Fibroblast of the conjunctiva (primary cell): Measurements from ENCODE around the gene PMM2.
"Not testable (repeated sequence)": the region's sequence is repeated elsewhere in the genome, so short reads cannot be mapped to it uniquely, and the experiment has no call there.

Experiments used
- DNase-seq: peaks from one replicate; pipeline ENCODE4 v3.0.0-alpha.2; 2010; ENCODE audit warnings: low read depth

The PMM2 gene

DNA sequence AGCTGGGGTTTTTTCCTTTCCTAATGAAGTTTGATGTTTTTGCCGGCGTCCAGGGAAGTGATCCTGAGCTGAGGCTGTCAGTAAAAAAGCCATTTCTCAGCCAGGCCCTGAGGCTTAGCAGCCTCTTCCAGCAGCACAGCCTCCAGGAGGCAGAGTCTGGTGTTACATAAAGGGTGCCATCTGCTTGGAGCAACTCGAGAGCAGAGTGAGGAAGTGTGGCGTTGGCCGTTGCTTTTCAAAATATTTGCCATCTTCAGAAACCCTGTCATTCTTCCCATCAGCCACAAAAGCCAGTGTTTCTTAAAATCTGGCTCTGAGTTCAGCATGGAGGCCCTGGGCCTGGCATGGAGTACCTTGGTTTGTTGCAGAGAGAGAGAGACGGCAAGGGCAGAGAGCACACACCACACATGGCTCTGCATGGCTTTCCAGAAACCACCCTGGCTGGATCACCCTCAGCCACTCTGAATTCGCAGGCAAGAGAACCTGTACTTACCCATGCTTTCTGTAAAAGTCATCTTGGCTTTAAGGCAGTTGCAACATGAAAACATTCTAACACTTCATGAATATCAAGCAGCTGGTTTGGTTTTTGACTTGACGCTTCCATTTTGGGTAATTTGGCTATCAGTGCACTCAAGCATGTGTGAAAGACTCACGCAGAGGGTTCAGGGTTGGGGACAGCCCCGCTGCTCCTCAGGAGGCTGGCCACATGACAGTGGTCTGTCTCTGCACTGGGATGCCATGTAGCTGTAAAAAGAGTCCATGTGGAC, 21.0 kb downstream of the PMM2 start:
- no peak for DNase-seq

DNA sequence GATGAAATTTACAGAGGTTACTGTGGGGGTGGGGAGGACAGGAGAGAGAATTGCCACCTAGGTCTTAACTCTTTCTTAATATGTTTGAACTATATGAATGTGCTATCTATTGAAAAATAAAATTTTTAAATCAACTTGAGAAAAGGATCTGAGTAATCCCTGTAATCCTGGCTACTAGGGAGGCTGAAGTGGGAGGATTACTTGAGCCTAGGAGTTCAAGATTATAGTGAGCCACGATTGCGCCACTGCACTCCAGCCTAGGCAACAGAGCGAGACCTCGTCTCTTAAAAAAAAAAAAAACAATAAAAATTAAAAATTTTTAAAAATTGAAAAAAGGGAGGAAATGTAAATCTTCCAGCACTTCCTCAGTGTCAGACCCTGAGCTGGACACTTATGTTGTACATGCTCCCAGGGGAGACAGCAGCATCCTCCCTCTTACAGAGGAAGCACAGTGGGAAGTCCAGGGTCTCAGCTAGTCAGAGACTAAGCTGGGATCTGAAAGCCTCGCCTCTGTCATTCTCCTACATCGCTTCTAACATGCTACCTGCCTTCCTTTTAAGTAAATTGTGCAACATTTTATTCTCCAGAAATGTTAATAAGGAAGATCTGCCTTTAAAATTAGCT, 21.9 kb downstream of the PMM2 start:
- no peak for DNase-seq

DNA sequence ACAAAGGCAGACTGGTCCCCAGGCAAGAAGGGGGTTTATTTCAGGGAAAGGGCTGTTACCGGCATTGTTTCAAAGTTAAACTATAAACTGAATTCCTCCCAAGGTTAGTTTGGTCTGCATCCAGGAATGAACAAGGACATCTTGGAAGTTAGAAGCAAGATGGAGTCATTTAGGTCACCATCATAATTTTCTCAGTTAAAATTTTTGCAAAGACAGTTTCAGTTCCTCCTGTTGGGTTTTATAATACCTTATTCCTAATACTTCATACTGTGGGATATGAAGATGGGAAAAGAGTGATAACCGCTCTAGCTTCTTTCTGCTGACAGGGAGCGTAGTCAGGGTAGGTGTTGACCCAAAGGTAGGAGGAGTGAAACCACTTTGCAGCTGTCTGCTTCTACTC, 24.8 kb downstream of the PMM2 start:
- DNase-seq: no peak

DNA sequence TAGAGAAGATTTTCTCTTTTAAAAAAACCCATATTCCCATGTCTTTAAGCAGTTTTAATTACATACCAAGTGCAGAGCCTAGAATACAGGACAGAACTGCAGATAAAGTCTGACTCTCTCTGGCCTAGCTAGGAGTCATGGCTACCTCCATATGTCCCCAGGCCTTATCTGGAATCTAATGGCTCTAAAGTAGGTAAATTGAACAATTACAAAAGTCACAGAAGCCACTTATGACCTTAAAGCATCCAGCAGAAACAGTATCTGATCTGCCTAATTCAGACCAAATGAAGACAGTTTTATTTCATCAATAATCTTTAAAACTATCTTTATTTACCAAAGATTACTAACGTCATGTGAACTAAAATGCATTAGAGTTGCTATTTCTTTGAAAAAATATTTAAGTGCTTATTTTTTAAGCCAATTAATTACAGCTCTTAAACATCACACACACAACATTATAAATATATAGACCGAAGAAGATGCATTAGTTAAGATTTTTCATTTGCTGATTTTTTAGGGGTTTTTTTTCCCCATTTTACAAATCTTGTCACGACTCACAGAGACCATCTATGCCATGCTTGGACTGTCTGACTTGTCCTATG, 28.7 kb downstream of the PMM2 start:
- no peak for DNase-seq

DNA sequence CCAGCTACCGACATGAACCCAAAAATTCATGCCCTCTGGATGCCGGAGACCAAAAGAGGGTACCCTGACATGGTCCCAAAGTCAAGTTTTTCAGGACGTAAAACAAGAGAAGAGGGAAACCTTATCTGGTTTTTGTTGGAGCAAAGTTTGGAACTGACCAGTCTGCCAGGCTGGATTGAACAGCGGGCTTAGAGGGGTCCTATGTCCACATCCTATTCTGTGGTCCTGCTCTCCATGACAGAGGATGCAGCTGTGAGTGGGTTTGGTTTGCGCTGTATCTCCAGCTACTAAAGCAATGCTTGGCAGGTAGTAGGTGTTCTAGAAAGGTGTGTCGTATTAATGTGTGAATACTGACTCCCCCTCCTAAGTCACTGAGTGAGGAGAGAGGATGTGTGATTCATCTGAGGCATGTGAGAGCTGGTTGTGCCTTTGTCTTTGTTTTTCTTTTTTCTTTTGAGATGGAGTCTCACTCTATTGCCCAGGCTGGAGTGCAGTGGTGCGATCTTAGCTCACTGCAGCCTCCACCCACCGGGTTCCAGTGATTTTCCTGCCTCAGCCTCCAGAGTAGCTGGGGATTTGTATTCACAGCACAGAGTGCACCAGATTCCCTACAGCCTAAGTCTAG, 31.0 kb downstream of the PMM2 start:
- DNase-seq: no peak

DNA sequence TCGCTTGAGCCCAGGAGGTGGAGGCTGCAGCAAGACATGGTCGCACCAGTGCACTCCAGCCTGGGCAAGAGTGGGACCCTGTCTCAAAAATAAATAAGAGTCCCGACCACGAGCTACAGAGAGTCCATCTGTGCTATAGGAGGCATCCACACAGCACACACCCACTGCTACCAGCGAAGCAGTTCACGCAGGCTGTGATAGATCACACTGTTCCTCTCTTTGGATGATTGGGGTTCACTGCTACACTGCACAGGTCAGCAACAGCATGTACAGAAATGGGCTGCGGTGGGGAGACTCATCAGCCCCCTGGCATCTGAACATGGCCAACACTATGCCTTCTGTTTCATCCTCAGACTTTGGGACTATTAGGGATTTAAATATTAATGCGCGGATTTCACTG, 33.8 kb downstream of the PMM2 start:
- no peak for DNase-seq

- no peak for DNase-seq
Measured at GRCh38 chr16:8831871-8832716, 34.5 kb downstream of the PMM2 start.

GRCh38 chr16:8832717-8833105, 35.1 kb downstream of the PMM2 start:
- no peak for DNase-seq

DNA sequence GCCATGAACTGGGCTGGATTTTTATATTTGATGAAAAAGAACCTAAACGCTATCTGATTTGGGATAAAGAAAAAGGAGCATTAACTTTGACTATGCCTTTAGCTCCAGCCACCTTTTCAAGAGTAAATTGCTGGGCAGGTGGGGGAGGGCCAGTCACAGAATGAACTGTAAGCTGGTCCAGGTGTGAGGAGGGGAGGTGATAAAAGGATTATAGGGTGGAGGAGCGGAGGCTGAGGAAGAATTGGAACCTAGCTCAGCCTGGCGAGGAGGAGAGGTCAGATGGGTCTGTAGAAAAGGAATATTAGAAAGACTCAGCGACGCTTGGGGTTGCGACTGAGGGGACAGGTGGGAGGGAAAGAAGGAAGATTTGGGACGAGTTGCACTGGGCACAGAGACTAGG, 39.2 kb downstream of the PMM2 start:
- not testable (repeated sequence) for DNase-seq

DNA sequence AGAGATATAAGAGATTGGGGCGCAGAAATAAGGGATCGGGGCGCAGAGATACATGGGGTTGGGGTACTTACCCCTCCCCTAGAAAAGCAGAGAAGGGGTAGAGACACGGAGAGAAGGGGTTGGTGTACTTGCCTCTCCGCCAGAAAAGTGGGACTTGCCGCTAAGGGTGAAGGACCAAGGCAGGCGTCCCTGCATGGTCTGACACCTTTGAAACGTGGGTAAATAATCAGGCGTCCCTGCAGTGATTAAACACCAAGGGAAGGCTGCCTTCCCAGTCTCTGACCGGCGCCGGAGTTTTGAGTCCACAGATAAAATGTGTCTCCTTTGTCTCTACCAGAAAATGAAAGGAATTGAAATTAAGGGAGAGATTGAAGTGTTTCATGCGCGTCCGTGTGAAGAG, 40.0 kb downstream of the PMM2 start:
- not testable (repeated sequence) for DNase-seq

- DNase-seq: not testable (repeated sequence)
Measured at GRCh38 chr16:8842016-8842415, 44.4 kb downstream of the PMM2 start.

DNA sequence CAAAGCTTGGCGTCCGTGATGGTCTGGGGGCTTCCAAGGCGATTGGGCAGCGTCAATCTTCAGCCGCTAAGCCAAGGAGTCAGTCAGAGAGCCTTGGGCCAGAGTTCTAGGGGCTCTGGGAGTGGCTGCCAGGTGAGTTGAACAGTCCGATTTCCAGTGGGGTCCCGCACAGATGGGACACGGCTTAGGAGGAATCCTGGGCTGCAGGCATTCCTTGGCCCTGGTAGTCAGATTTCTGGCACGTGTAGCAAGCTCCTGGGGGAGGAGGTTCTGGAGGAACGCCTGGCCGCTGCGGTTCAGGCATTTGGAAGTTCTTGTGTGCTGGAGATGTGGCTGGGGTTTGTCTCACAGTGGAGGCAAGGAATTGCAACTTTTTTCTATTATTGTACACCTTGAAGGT, 45.7 kb downstream of the PMM2 start:
- not testable (repeated sequence) for DNase-seq

GRCh38 chr16:8845699-8846298, 48.2 kb downstream of the PMM2 start:
- DNase-seq: no peak

GRCh38 chr16:8846401-8846932, 48.8 kb downstream of the PMM2 start:
- no peak for DNase-seq

- no peak for DNase-seq
Measured at GRCh38 chr16:8847145-8847544, 49.5 kb downstream of the PMM2 start.

DNA sequence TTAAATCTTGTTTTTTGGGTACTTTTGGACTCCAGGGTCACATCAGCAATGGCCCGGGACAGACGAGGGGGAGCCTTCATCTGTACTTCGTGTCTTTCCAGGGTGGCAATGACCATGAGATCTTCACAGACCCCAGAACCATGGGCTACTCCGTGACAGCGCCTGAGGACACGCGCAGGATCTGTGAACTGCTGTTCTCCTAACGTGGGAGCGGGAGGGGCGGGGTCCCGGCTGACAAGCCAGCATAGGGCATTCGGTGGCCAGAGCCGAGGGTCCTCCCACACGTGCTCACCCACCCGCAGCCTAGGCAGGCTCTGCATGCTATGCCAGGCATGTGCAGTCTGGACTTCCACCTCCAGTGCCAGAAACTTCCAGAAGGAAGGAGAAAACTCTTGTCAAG, 50.0 kb downstream of the PMM2 start:
- DNase-seq: no peak

DNA sequence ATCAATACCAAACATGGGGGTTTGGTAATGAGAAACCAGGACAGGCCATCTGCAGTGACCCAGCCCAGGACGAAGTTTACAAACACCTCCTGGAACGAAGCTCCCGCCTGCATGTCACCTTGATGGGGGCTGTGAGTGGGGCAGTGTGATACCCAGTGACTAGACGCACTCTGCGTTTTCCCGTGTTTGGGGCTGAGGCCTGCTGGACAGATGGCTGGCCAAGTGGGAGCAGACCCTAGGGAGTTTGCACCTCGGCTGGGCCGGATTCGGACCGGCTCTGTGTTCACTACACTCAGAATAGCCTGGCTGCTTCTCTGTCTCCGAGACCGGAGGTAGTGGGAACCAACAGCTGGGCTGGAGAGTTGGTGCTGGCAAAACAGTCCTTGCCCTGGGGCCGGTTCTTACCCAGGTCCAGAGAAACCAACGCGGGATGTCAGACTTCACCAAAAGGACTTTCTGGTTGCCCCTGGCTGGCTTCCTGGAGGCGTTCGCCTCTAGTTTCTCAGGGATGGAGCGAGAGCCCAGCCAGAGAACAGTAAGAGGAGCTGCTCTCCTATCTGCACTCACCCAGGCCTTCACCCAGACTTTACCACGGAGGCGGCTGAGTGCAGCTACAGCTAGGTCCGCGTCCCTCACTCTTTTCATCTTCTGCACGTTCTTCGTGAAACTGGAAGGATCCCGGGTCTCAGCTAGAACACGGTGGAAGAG, 50.7 kb downstream of the PMM2 start:
- DNase-seq: no peak

- DNase-seq: no peak
Measured at GRCh38 chr16:8848939-8849391, 51.3 kb downstream of the PMM2 start.

- no peak for DNase-seq
Measured at GRCh38 chr16:8849411-8850011, 51.9 kb downstream of the PMM2 start.

- no peak for DNase-seq
Measured at GRCh38 chr16:8850279-8850885, 52.7 kb downstream of the PMM2 start.
